GM18951 (cell line): ENCODE measurements around the gene COPRS.
"Not testable (repeated sequence)": the region's sequence is repeated elsewhere in the genome, so short reads cannot be mapped to it uniquely, and the experiment has no call there.

ENCODE experiments used
- POLR2A ChIP-seq: IDR thresholded peaks from 4 replicates; pipeline ENCODE4 v1.6.1; 2011; ENCODE audit warnings: mild to moderate bottlenecking; ENCODE audit not compliant: insufficient read length, insufficient read depth; ENCODE audit errors: extremely low read depth
- in situ Hi-C: fragments of 300-500 bp; cut with MboI; formaldehyde crosslinking; loops from one replicate; pipeline ENCODE4 v1.12.0; 2022; ENCODE audit warnings: low sequenced_read_pairs, mixed read lengths, inconsistent platforms; ENCODE audit not compliant: unreplicated experiment

The COPRS gene

DNA sequence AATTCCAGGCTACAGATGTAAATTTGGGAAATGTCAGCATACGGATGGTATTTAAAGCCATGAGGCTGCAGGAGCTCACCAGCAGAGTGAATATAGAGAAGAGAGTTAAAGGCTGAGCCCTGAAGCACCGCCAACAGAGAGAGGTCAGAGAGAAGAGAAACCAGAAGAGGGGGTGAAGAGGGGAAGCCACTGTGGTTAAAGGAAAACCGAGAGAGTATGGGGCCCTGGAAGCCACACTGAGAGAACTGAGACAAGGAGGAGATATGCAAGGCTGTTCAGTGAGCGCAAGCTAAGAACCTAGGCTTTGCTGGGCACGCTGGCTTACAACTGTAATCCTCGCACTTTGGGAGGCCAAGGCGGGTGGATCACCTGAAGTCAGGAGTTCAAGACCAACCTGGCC lies 24.6 kb downstream of the COPRS start:
- no peak for TF ChIP-seq POLR2A
- in situ Hi-C loops: loop anchor here (25.0 kb wide), 1 partner anchor 397 kb away; no protein-coding TSS in a partner anchor

GRCh38 chr17:31832746-31833145 lies 26.3 kb downstream of the COPRS start:
- TF ChIP-seq POLR2A: no peak
- in situ Hi-C loops: loop anchor here (25.0 kb wide), 1 partner anchor 395 kb away; no protein-coding TSS in a partner anchor

DNA sequence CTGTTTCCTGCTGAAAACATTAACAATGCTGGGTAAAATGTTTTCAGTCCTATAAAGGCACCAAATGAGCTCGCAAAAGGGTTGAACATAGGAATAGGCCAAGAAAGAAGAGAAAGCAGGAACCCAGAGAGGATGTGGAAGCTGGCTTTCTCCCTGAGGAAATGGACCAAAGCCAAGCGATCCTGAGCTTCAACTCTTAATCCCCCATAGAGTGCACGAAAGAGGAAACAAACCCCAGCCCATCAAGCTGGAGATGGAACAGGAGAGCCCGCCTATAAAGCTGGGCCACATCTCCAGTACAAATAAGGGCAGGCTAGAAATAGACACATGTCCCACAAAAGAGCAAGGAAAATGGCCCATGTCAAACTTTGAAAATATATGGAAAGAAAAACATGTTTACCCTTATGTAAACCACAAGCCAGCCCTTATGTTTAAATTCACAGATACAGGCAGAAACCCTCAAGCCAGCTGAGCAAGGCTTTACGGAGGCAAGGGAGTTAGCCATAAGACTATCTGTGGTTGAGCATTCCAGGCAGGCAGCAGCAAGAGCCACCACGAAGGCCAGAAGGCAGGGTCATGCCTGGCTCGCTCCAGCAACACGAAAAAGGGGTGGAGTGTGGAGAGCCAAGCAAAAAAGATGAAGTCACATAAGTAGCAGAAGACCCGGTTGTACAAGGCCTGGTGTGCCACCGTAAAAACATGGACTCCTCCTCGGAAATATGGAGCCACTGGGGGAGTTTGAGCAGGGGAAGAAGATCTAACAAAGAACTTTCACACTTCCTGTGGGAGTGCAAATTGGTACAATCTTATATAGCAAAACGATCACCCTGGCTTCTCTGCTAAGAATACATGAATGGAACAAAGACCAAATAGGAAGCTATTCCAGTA lies 27.8 kb downstream of the COPRS start:
- in situ Hi-C loops: loop anchor here (25.0 kb wide), 1 partner anchor 394 kb away; no protein-coding TSS in a partner anchor
- no peak for TF ChIP-seq POLR2A

GRCh38 chr17:31829649-31830048 lies 29.4 kb downstream of the COPRS start:
- TF ChIP-seq POLR2A: no peak
- in situ Hi-C loops: loop anchor here (25.0 kb wide), 1 partner anchor 392 kb away; no protein-coding TSS in a partner anchor

- in situ Hi-C loops: loop anchor here (25.0 kb wide), 1 partner anchor 392 kb away; no protein-coding TSS in a partner anchor
Observed at GRCh38 chr17:31828955-31829354, 30.1 kb downstream of the COPRS start.

GRCh38 chr17:31825961-31826691 lies 32.9 kb downstream of the COPRS start:
- in situ Hi-C loops: loop anchor here (25.0 kb wide), 1 partner anchor 389 kb away; no protein-coding TSS in a partner anchor
- TF ChIP-seq POLR2A: no peak

DNA sequence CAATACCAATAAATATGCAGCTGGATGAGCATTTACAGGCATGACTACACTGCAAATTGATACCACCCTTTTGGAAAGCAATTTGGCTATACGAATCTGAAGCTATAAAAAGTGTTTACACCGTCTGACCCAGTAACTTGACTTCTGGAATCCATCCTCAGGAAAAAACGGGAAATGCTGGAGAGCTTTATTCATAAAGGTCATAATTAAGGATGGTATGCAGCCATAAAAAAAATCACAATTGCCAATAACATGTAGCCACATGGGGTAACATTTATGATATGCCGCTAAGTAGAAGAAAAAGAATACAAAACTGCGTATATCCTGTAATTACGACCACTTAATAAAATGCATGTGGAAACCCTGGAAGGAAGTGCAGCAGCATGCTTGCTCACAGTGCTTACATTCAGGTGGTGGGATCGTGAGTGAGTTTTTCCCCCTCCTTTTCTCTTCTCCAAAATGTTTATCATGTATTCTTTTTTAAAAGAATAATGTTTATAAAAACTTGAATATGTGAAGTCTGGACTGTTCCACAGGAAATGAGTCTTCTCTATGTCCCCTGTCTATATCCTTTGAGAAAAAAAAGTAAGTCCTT lies 34.2 kb downstream of the COPRS start:
- in situ Hi-C loops: loop anchor here (25.0 kb wide), 1 partner anchor 388 kb away; no protein-coding TSS in a partner anchor
- TF ChIP-seq POLR2A: no peak

DNA sequence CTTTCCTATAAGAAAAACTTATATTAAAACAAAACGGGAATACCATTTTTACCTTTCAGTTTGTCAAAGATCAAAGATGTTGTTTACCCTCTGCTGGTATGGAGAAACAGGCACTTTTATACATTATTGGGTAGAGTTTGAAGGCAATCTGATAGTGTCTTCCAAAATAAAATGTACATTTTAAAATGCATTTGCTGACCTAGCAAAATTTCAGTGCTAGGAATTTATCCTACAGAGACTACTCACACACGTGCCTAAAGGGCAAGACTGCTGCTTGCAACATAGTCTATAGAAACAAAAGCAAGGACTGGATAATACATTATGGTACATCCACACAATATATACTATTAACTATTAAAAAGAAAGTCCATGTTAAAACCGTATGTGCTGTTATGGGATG lies 36.0 kb downstream of the COPRS start:
- no peak for TF ChIP-seq POLR2A
- in situ Hi-C loops: no loop called here

GRCh38 chr17:31820691-31821435 lies 38.2 kb downstream of the COPRS start:
- in situ Hi-C loops: no loop called here

GRCh38 chr17:31819578-31819977 lies 39.5 kb downstream of the COPRS start:
- in situ Hi-C loops: no loop called here
- no peak for TF ChIP-seq POLR2A

More at GRCh38 chr17:31820691-31821435, 38.2 kb downstream of the COPRS start:
- no peak for TF ChIP-seq POLR2A

DNA sequence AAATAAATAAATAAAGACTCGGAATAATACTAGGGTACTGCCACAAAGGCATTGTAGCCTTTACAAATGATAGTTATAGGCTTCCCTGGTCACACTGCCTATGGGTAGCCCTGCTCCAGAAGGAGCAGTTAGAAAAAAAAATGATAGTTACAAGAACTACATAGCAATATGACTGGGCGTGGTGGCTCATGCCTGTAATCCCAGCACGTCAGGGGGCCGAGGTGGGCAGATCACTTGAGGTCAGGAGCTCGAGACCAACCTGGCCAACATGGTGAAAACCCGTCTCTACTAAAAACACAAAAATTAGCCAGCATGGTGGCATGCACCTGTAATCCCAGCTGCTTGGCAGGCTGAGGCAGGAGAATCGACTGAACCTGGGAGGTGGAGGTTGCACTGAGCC lies 40.2 kb downstream of the COPRS start:
- in situ Hi-C loops: not testable (repeated sequence)

GRCh38 chr17:31815212-31815730 lies 43.8 kb downstream of the COPRS start:
- in situ Hi-C loops: no loop called here
- TF ChIP-seq POLR2A: no peak

GRCh38 chr17:31811101-31811500 lies 47.9 kb downstream of the COPRS start:
- in situ Hi-C loops: no loop called here
- no peak for TF ChIP-seq POLR2A

- in situ Hi-C loops: not testable (repeated sequence)
Observed at GRCh38 chr17:31809876-31810275, 49.2 kb downstream of the COPRS start.
